ENCODE results near the gene PRICKLE2. TPM values are rescaled to one million over a fixed set of nuclear protein-coding genes. Genes with fewer than 3 reads are reported as not detected.

Gene PRICKLE2
- total RNA-seq, 1 experiment from 2014 or later: 0.26 TPM

DNA sequence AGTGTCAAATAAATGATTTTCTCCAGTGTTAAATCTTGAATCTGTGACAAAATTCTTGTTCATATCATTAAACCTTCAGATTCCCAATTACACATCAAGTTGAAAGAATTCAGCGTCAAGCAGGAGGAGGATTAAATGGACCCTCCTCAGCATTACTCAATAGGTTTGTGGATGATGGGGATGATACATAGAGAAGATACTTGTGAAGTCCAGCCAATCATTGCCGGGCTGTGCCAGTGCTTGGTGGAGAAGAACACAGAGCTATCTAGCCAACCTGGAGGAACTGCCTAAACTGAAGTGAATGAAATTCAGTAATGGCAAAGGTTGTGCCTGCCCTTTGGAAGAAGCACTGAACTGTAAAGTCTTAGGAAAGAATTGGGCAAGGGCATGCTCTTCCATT lies 47.0 kb upstream of the PRICKLE2 start:
- Histone ChIP-seq H3K4me3 (ENCODE audit: low read depth in 2 of 2, low read length in 2 of 2) (no peak overlapping the region), H3K4me1 (ENCODE audit: control insufficient read depth, insufficient read depth, low read length) (no peaks in the 10 kb centered on the region), H3K27me3 (ENCODE audit: control insufficient read depth, insufficient read depth, low read length) (no peaks in the 10 kb centered on the region), H3K27ac (ENCODE audit: low read length) (no peak overlapping the region), H3K9me3 (ENCODE audit: control insufficient read depth, insufficient read depth, low read depth, low read length) (no peaks in the 10 kb centered on the region), H3K36me3 (ENCODE audit: control insufficient read depth, insufficient read depth, low read length) (no peaks in the 10 kb centered on the region)
- CTCF ChIA-PET: no interaction called here
- no TSS peak for BruUV-seq (replicated peaks)
- TF ChIP-seq, protein P1, sequence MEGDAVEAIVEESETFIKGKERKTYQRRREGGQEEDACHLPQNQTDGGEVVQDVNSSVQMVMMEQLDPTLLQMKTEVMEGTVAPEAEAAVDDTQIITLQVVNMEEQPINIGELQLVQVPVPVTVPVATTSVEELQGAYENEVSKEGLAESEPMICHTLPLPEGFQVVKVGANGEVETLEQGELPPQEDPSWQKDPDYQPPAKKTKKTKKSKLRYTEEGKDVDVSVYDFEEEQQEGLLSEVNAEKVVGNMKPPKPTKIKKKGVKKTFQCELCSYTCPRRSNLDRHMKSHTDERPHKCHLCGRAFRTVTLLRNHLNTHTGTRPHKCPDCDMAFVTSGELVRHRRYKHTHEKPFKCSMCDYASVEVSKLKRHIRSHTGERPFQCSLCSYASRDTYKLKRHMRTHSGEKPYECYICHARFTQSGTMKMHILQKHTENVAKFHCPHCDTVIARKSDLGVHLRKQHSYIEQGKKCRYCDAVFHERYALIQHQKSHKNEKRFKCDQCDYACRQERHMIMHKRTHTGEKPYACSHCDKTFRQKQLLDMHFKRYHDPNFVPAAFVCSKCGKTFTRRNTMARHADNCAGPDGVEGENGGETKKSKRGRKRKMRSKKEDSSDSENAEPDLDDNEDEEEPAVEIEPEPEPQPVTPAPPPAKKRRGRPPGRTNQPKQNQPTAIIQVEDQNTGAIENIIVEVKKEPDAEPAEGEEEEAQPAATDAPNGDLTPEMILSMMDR (IDR thresholded peaks at IDR 0.05): no peak
- TF ChIP-seq SIN3A (IDR thresholded peaks at IDR 0.05; ENCODE audit: borderline replicate concordance, insufficient read depth, low read depth, low read length) (no peak), POLR2AphosphoS5 (IDR thresholded peaks at IDR 0.05; ENCODE audit: low read depth, low read length) (no peak)
- DNase-seq (ENCODE audit: low read depth, low spot score): no peak
- POLR2A ChIA-PET: no interaction called here
- intact Hi-C loops (cut with micrococcal nuclease; ENCODE audit: unreplicated experiment): no loop called here
- no peak for ATAC-seq
- in situ Hi-C loops (cut with HindIII; ENCODE audit: low pct_unique_long_range_greater_than_20kb, low sequenced_read_pairs): no loop called here

DNA sequence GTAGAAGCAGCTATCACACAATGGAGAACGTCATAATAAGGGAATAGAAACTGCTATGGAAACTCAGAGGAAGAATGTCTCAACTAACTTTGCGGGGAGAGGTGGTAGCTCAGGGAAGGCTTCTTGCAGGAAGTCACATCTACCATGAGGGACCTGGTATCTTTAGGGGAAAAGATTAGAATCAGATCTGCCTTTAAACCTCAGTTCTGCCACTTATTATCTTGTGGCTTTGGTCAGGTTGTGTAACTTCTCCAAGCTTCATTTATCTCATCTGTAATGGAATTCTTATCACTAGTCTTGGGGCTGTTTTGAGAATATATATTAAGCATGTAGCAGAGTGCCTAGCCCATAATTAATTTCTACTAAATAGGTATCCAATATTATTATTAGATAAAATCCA lies 46.4 kb upstream of the PRICKLE2 start:
- ATAC-seq (no peak), DNase-seq (ENCODE audit: low read depth, low spot score) (no peak)
- TF ChIP-seq, protein P2, sequence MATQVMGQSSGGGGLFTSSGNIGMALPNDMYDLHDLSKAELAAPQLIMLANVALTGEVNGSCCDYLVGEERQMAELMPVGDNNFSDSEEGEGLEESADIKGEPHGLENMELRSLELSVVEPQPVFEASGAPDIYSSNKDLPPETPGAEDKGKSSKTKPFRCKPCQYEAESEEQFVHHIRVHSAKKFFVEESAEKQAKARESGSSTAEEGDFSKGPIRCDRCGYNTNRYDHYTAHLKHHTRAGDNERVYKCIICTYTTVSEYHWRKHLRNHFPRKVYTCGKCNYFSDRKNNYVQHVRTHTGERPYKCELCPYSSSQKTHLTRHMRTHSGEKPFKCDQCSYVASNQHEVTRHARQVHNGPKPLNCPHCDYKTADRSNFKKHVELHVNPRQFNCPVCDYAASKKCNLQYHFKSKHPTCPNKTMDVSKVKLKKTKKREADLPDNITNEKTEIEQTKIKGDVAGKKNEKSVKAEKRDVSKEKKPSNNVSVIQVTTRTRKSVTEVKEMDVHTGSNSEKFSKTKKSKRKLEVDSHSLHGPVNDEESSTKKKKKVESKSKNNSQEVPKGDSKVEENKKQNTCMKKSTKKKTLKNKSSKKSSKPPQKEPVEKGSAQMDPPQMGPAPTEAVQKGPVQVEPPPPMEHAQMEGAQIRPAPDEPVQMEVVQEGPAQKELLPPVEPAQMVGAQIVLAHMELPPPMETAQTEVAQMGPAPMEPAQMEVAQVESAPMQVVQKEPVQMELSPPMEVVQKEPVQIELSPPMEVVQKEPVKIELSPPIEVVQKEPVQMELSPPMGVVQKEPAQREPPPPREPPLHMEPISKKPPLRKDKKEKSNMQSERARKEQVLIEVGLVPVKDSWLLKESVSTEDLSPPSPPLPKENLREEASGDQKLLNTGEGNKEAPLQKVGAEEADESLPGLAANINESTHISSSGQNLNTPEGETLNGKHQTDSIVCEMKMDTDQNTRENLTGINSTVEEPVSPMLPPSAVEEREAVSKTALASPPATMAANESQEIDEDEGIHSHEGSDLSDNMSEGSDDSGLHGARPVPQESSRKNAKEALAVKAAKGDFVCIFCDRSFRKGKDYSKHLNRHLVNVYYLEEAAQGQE (IDR thresholded peaks at IDR 0.05; ENCODE audit: insufficient read depth in 1 of 2, low read depth in 2 of 2, low read length in 1 of 2): no peak
- TF ChIP-seq SIN3A (IDR thresholded peaks at IDR 0.05; ENCODE audit: borderline replicate concordance, insufficient read depth, low read depth, low read length) (no peak), TCF7L2 (IDR thresholded peaks at IDR 0.05; ENCODE audit: low read depth, low read length) (no peak), POLR2AphosphoS5 (IDR thresholded peaks at IDR 0.05; ENCODE audit: low read depth, low read length) (no peak)
- TF ChIP-seq, protein P1 (IDR thresholded peaks at IDR 0.05): no peak
- BruUV-seq (replicated peaks): no TSS peak
- Histone ChIP-seq H3K27ac (ENCODE audit: low read length) (no peak overlapping the region), H3K4me1 (ENCODE audit: control insufficient read depth, insufficient read depth, low read length) (no peaks in the 10 kb centered on the region), H3K27me3 (ENCODE audit: control insufficient read depth, insufficient read depth, low read length) (no peaks in the 10 kb centered on the region), H3K9me3 (ENCODE audit: control insufficient read depth, insufficient read depth, low read depth, low read length) (no peaks in the 10 kb centered on the region), H3K4me3 (ENCODE audit: low read depth in 2 of 2, low read length in 2 of 2) (no peak overlapping the region), H3K36me3 (ENCODE audit: control insufficient read depth, insufficient read depth, low read length) (no peaks in the 10 kb centered on the region)
- ChIA-PET POLR2A (no interaction called here), CTCF (no interaction called here)
- intact Hi-C loops (cut with micrococcal nuclease; ENCODE audit: unreplicated experiment) (no loop called here), in situ Hi-C loops (cut with HindIII; ENCODE audit: low pct_unique_long_range_greater_than_20kb, low sequenced_read_pairs) (no loop called here)
